Measurements from ENCODE around the gene CYP24A1.

Gene CYP24A1

DNA sequence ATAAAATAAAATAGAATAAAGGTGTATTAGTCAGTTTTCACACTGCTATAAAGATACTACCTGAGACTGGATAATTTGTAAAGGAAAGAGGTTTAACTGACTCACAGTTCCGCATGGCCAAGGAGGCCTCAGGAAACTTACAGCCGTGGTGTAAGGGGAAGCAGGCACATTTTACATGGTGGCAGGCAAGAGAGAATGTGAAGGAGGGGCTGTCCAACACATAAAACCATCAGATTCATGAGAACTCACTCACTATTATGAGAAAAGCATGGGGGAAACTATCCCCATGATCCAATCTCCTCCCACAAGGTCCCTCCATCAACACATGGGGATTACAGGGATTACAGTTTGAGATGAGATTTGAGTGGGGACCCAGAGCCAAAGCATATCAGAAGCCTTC, 62.3 kb downstream of the CYP24A1 start:
- no peak for DNase-seq (ENCODE audit: low read depth)

DNA sequence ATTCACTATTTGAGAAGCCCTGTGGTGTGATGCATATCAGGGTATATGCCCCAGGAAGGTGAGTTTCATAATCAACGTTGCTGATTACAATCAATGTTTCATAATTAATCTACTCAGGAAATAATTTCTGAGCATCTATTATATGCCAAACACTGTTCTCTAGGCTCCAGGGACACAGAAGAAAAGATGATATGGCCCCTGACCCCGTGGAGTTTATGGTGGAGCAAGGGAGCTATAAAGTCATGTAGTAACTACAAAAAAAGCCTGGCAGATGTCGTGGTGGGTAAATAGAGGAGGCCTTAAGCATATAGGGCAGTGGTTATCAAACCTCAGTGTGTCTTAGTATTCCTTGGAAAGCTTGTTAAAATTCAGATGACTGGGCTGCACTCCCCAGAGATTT, 63.3 kb downstream of the CYP24A1 start:
- DNase-seq (ENCODE audit: low read depth), result no peak

DNA sequence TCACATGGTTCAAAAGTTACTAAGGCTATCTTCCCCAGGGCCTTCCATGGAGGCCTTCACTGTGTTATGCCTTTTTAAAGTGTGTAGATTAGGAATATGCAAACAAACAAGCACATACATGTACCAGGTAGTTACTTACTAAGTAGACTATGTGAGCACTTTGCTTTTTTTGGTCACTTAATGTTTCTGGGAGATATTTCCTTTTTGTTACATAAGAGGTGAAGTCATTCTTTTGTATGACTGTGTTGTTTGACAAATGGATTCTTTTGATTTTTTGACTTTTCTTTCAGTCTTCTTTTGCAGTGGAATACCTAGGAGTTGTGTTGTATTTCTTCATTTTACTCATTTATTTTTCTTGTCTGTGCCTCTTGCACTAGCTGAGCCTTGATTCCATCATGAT, 63.7 kb downstream of the CYP24A1 start:
- no peak for DNase-seq (ENCODE audit: low read depth)

DNA sequence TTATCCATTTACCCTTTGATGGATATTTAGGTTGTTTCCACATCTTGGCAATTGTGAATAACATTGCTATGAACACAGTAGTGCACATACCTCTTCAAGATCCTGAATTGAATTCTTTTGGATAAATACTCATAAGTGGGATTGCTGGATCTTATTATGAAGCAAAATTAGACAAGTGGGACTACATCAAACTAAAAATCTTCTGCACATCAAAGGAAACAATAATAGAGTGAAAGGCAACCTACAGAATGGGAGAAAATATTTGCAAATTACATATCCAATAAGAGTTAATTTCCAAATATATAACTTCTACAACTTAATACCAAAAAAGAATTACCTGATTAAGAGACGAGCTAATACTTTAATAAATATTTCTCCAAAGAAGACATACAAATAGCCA, 65.0 kb downstream of the CYP24A1 start:
- no peak for DNase-seq (ENCODE audit: low read depth)

DNA sequence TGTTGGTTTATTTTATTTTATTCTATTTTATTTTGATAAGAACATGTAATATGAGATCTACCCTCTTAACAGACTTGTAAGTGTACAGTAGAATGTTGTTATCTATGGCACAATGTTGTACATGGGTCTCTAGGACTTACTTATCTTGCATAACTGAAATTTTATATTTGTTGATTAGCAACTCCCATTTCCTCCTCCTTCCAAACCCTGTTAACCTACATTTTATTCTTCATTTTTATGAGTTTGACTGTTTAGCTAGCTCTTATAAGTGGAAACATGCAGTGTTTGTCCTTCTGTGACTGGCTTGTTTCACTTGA, 65.5 kb downstream of the CYP24A1 start:
- DNase-seq (ENCODE audit: low read depth), result no peak

DNA sequence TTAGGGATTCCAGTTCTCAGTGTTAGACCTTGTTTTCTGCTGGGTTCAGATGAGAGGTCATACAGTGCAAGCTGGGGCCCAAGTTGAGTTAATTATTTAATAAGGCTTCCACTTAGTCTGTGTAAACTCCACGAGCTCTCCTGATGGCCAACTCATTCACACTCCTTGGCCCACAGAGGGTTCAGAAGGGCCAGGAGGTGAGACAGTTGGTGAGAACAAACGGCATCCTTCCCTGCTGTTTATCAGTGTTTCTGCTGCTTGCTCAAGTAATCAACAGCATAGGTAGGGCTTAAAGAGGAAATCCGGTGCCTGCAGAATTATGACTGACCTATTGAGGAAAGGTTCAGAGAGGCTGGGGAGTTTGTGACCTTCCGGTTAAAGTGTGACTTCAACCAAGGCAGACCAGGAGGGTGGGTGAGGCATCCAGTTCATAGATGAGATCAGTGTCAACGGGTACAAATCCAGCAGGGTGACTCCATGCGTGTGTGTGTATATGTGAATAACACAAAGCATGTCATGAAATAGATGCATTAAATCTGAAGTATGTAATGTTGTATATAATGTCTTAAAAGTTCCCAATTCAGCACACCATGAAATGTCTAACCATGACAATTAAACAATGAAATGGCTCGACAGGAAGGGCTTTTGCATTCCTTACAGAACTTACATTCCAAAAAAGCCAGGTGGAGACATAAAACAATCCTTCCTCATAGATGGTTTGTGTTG, 66.0 kb downstream of the CYP24A1 start:
- no peak for DNase-seq (ENCODE audit: low read depth)

DNA sequence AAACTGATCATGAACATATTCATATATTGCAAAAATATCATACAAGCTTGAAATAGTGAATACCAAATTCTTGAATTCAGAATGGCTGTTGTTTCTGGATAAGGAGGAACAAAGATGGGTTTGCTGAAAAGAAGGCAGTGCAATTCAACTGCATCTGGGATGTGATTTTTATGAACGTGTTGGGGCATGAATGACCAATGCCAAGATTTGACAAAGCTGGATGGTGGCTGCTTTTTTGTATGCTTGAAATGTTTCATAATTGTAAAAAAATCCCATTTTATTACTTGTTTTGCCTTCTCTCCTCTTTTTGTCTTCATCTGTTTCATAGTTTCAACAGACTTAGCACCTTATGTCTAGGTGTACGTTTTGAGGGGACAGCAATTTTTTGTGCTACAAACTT, 66.6 kb downstream of the CYP24A1 start:
- DNase-seq (ENCODE audit: low read depth), result no peak

DNA sequence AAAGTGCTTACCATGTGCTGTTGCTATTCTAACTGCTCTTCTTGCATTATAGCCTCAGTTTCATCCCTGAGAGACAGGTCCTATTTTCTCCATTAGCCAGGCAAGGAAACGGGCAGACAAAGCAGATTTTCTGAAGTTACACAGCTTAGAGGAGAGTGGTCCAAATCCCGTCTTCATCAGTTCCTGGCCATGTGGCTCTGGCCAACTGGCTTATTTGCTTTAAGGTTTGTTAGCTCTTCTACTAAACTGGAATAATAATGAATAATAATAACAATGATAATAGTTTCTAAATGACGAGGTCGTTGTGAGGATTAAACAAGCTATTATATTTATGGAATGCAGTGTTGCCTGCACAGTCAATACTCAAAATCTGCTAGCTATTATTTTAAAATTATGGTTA, 67.6 kb downstream of the CYP24A1 start:
- no peak for DNase-seq (ENCODE audit: low read depth)

DNA sequence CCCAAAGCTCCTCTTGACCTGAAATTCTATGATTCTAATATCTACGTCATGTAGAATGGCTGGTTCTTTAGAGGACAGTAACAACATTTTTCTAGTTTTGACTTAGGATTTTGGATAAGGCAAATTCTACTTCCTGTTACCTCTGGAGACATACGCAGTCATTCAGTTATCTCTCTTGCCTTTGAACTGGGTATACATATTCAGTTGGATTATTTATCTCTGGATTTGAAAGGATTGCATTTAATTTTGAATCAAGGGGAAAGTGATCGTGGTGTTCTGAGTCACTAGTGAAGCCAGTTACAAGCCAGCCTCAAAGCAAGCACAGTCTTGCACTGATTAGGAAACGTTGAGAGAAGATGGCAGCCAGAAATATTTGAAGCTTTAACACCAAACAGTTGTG, 68.1 kb downstream of the CYP24A1 start:
- DNase-seq (ENCODE audit: low read depth), result no peak

DNA sequence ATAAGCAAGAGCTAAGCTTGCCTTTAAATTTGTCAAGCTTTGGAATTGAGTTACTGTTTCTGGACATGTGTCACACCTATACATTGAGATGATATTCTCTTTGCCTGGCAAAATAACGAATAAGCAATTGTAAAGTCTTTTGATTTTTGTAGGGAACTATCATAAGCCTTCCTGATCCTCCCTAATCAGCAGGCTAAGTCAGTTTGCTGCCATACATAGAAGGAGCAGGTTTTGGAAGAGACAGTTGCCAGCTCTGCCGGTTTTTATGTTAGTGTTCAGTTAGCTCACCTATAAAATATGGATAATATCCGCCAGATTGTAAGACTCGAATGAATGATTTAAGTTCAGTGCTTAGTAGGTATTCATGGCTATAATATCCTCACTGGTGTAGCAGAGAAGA, 69.0 kb downstream of the CYP24A1 start:
- DNase-seq (ENCODE audit: low read depth), result no peak

DNA sequence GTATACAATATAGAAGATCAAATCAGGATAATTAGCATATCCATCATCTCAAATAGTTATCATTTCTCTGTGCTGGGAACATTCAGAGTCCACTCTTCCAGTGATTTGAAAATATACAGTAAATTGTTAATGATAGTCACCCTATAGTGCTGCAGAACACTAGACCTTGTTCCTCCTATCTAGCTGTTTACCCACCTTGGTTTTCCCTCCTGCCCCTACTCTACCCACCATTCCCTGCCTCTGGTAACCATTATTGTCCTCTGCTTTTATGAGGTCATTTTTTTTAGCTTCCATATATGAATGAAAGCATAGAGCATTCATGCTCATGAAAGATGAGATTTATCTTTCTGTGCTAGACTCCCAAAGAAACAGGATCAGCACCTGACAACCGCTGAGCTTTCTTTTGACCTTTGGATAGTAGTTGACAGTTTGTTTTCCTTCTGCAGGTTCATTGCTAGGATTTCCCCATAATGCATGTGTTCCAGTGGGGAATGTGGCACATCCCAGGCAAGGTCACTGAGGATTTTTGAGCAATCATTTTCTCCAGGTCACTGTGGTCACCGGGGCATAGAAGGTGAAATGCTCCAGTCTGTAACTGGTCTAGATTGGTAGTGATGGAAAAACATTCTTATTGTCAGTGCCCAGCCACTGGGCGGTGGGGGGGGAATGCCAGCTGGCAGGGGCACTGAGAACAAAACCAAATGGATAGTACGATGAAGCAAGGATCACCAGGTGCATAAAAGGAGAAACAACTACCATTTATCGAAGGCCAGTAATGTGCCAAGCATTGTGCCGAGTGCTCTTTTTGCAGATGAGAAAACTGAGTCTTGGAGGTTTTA, 69.8 kb downstream of the CYP24A1 start:
- DNase-seq (ENCODE audit: low read depth), result no peak
